HepG2 (cell line): ENCODE data around the gene MASP2. TPM values are rescaled to one million over a fixed set of nuclear protein-coding genes. Genes with fewer than 3 reads are reported as not detected.

ENCODE experiments used
- AGO2 ChIP-seq: fragments of 200-400 bp; formaldehyde crosslinking; optimal IDR thresholded peaks from 2 replicates; pipeline ENCODE3; 2017; ENCODE audit warnings: mild to moderate bottlenecking, low read depth, low read length, moderate library complexity
- RBAK ChIP-seq: sonication (generic); formaldehyde crosslinking; IDR thresholded peaks from 2 replicates; pipeline ENCODE4 v1.5.1; 2020; ENCODE audit warnings: mild to moderate bottlenecking, missing genetic modification reagents
- SAFB2 ChIP-seq: sonication (generic); formaldehyde crosslinking; IDR thresholded peaks from 2 replicates; pipeline ENCODE4 v1.5.1; 2020; ENCODE audit warnings: missing genetic modification reagents, low read depth, mild to moderate bottlenecking, borderline replicate concordance
- ZNF17 ChIP-seq: sonication (generic); formaldehyde crosslinking; IDR thresholded peaks from 2 replicates; pipeline ENCODE4 v1.5.0; 2020; ENCODE audit warnings: mild to moderate bottlenecking, missing genetic modification reagents
- ZNF430 ChIP-seq: sonication (generic); formaldehyde crosslinking; IDR thresholded peaks from 2 replicates; pipeline ENCODE4 v1.9.0; 2021; ENCODE audit warnings: mild to moderate bottlenecking, missing genetic modification reagents
- ZNF589 ChIP-seq: sonication (generic); formaldehyde crosslinking; conservative IDR thresholded peaks from 2 replicates; pipeline ENCODE4 v1.8.0; 2022; ENCODE audit warnings: mild to moderate bottlenecking, moderate library complexity, missing genetic modification reagents
- ZNF615 ChIP-seq: sonication (generic); formaldehyde crosslinking; IDR thresholded peaks from 2 replicates; pipeline ENCODE4 v1.5.0; 2020; ENCODE audit warnings: mild to moderate bottlenecking, missing genetic modification reagents, borderline replicate concordance
- ZNF672 ChIP-seq: sonication (generic); formaldehyde crosslinking; IDR thresholded peaks from 2 replicates; pipeline ENCODE4 v1.8.1; 2022; ENCODE audit warnings: missing genetic modification reagents
- polyA plus RNA-seq, 8 experiments: library from polyadenylated mRNA; depleted of rRNA in 3 of 8; stranded (reverse) in 7 of 8; unstranded in 1 of 8; fragments of >200 nt; fragmentation: Illumina TruSeq in 4 of 8; extraction: Trizol in 4 of 8; gene quantifications; 2 replicates each; pipeline versions ENCODE4 v1.2.1 to v1.2.3, GENCODE V29; 2011 to 2016; ENCODE audit warnings: low read depth in 4 of 8, missing spikeins in 1 of 8, mixed read lengths in 1 of 8; ENCODE audit not compliant: insufficient read depth in 1 of 8
- total RNA-seq, 5 experiments: library from RNA; depleted of rRNA; stranded (reverse); fragments of >200 nt; fragmentation: Illumina TruSeq; extraction: Trizol; gene quantifications; 2 replicates each; pipeline ENCODE4 v1.2.3, GENCODE V29; 2016; ENCODE audit warnings: low read depth in 1 of 5
- TF ChIP-seq, protein P1 (sequence below): sonication (generic); formaldehyde crosslinking; IDR thresholded peaks from 2 replicates; pipeline ENCODE4 v1.4.0; 2020; ENCODE audit warnings: low read depth, mild to moderate bottlenecking, missing genetic modification reagents
- TF ChIP-seq, protein P2 (sequence below): sonication (generic); formaldehyde crosslinking; IDR thresholded peaks from 2 replicates; pipeline ENCODE4 v1.5.0; 2020; ENCODE audit warnings: mild to moderate bottlenecking, missing genetic modification reagents, borderline replicate concordance
- TF ChIP-seq, protein P3 (sequence below): sonication (generic); formaldehyde crosslinking; IDR thresholded peaks from 2 replicates; pipeline ENCODE4 v1.4.0; 2020; ENCODE audit warnings: missing genetic modification reagents, borderline replicate concordance
- TF ChIP-seq, protein P4 (sequence below): sonication (generic); formaldehyde crosslinking; IDR thresholded peaks from 2 replicates; pipeline ENCODE4 v1.4.0; 2020; ENCODE audit warnings: missing genetic modification reagents

MASP2 gene
- total and polyA plus RNA-seq, 2 of the 13 experiments (the other 11 are each of a cell fraction or from before 2014, with no cell fraction given) = 7.1 to 11.8 TPM

DNA sequence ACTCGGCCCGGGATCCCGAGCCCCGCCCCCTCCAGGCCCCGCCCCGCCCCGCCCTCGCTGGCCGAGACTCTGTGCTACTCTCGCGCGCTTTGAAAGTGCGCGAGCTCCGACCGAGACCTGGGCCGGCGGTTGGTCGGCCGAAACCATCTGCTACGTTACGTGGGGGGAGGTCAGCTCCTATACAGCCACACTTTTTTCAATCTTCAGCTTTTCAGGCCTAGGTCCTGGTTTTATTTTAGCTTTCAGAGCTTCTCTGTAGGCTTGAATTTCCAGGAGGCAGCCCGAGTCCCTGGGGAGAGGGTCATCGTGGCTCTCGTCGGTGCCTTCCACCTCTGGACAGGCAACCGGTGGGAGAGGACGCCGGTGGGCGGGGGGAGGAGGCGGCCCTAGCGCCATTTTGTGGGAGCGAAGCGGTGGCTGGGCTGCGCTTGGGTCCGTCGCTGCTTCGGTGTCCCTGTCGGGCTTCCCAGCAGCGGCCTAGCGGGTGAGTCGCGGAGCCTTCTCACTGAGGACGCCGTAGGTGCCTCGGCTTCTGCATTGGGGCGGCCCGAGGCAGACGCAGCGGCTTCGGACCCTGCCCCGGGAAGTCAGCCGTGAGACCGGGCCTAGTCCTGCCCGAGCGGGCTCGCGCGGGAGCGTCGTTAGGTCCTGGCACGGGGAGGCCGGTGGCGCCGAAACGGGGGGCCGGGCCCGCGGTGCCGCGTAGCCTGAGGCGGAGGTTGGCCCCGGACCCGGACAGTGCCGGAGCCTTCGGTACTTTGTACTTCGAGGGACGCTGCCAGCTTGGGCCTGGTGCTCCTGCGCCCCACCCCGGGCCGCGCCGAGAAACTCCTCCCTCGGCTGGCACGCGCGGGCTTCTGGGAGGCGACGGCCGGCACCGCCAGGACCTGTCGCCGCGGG, 34.5 kb downstream of the MASP2 start, which contains the start of gene TARDBP (continued):
- TF ChIP-seq, protein P1, sequence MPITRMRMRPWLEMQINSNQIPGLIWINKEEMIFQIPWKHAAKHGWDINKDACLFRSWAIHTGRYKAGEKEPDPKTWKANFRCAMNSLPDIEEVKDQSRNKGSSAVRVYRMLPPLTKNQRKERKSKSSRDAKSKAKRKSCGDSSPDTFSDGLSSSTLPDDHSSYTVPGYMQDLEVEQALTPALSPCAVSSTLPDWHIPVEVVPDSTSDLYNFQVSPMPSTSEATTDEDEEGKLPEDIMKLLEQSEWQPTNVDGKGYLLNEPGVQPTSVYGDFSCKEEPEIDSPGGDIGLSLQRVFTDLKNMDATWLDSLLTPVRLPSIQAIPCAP (CRISPR knock-in tag) = 0 out of 2 replicates have a peak, but pooled peaks have one; percentile 81
- TF ChIP-seq ZNF672 (CRISPR knock-in tag) (no peak), SAFB2 (CRISPR knock-in tag) (peak; percentile 81; the same call in 1 of the 2 replicates), AGO2 (peak; percentile 97), ZNF430 (0 out of 2 replicates have a peak, but pooled peaks have one; percentile 51), RBAK (CRISPR knock-in tag) (no peak), ZNF17 (0 out of 2 replicates have a peak, but pooled peaks have one; percentile 72), ZNF589 (no peak), ZNF615 (CRISPR knock-in tag) (0 out of 2 replicates have a peak, but pooled peaks have one; percentile 82)
- TF ChIP-seq, protein P2, sequence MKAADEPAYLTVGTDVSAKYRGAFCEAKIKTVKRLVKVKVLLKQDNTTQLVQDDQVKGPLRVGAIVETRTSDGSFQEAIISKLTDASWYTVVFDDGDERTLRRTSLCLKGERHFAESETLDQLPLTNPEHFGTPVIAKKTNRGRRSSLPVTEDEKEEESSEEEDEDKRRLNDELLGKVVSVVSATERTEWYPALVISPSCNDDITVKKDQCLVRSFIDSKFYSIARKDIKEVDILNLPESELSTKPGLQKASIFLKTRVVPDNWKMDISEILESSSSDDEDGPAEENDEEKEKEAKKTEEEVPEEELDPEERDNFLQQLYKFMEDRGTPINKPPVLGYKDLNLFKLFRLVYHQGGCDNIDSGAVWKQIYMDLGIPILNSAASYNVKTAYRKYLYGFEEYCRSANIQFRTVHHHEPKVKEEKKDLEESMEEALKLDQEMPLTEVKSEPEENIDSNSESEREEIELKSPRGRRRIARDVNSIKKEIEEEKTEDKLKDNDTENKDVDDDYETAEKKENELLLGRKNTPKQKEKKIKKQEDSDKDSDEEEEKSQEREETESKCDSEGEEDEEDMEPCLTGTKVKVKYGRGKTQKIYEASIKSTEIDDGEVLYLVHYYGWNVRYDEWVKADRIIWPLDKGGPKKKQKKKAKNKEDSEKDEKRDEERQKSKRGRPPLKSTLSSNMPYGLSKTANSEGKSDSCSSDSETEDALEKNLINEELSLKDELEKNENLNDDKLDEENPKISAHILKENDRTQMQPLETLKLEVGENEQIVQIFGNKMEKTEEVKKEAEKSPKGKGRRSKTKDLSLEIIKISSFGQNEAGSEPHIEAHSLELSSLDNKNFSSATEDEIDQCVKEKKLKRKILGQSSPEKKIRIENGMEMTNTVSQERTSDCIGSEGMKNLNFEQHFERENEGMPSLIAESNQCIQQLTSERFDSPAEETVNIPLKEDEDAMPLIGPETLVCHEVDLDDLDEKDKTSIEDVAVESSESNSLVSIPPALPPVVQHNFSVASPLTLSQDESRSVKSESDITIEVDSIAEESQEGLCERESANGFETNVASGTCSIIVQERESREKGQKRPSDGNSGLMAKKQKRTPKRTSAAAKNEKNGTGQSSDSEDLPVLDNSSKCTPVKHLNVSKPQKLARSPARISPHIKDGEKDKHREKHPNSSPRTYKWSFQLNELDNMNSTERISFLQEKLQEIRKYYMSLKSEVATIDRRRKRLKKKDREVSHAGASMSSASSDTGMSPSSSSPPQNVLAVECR = peak; percentile 97
- TF ChIP-seq, protein P3, sequence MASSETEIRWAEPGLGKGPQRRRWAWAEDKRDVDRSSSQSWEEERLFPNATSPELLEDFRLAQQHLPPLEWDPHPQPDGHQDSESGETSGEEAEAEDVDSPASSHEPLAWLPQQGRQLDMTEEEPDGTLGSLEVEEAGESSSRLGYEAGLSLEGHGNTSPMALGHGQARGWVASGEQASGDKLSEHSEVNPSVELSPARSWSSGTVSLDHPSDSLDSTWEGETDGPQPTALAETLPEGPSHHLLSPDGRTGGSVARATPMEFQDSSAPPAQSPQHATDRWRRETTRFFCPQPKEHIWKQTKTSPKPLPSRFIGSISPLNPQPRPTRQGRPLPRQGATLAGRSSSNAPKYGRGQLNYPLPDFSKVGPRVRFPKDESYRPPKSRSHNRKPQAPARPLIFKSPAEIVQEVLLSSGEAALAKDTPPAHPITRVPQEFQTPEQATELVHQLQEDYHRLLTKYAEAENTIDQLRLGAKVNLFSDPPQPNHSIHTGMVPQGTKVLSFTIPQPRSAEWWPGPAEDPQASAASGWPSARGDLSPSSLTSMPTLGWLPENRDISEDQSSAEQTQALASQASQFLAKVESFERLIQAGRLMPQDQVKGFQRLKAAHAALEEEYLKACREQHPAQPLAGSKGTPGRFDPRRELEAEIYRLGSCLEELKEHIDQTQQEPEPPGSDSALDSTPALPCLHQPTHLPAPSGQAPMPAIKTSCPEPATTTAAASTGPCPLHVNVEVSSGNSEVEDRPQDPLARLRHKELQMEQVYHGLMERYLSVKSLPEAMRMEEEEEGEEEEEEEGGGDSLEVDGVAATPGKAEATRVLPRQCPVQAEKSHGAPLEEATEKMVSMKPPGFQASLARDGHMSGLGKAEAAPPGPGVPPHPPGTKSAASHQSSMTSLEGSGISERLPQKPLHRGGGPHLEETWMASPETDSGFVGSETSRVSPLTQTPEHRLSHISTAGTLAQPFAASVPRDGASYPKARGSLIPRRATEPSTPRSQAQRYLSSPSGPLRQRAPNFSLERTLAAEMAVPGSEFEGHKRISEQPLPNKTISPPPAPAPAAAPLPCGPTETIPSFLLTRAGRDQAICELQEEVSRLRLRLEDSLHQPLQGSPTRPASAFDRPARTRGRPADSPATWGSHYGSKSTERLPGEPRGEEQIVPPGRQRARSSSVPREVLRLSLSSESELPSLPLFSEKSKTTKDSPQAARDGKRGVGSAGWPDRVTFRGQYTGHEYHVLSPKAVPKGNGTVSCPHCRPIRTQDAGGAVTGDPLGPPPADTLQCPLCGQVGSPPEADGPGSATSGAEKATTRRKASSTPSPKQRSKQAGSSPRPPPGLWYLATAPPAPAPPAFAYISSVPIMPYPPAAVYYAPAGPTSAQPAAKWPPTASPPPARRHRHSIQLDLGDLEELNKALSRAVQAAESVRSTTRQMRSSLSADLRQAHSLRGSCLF (CRISPR knock-in tag) = no peak
- TF ChIP-seq, protein P4, sequence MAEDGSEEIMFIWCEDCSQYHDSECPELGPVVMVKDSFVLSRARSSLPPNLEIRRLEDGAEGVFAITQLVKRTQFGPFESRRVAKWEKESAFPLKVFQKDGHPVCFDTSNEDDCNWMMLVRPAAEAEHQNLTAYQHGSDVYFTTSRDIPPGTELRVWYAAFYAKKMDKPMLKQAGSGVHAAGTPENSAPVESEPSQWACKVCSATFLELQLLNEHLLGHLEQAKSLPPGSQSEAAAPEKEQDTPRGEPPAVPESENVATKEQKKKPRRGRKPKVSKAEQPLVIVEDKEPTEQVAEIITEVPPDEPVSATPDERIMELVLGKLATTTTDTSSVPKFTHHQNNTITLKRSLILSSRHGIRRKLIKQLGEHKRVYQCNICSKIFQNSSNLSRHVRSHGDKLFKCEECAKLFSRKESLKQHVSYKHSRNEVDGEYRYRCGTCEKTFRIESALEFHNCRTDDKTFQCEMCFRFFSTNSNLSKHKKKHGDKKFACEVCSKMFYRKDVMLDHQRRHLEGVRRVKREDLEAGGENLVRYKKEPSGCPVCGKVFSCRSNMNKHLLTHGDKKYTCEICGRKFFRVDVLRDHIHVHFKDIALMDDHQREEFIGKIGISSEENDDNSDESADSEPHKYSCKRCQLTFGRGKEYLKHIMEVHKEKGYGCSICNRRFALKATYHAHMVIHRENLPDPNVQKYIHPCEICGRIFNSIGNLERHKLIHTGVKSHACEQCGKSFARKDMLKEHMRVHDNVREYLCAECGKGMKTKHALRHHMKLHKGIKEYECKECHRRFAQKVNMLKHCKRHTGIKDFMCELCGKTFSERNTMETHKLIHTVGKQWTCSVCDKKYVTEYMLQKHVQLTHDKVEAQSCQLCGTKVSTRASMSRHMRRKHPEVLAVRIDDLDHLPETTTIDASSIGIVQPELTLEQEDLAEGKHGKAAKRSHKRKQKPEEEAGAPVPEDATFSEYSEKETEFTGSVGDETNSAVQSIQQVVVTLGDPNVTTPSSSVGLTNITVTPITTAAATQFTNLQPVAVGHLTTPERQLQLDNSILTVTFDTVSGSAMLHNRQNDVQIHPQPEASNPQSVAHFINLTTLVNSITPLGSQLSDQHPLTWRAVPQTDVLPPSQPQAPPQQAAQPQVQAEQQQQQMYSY (CRISPR knock-in tag) = no peak
